Mesothelial cell of epicardium (in vitro differentiated cells): ENCODE results near the gene ST8SIA4. TPM values are rescaled to one million over a fixed set of nuclear protein-coding genes. Genes with fewer than 3 reads are reported as not detected.
"Not testable (repeated sequence)": the region's sequence is repeated elsewhere in the genome, so short reads cannot be mapped to it uniquely, and the experiment has no call there.

ENCODE experiments used
- DNase-seq, 2 experiments: peaks; one replicate each; pipeline ENCODE4 v3.0.0; 2021; ENCODE audit warnings: low spot score in 2 of 2; ENCODE audit not compliant: unreplicated experiment in 2 of 2
- H3K27ac Mint-ChIP-seq: 2 replicates; pipeline ENCODE4 v1.8.0; 2021; ENCODE audit warnings: mixed read lengths
- H3K27me3 Mint-ChIP-seq: 2 replicates; pipeline ENCODE4 v1.8.0; 2021; ENCODE audit warnings: low read depth, mixed read lengths
- H3K36me3 Mint-ChIP-seq: 2 replicates; pipeline ENCODE4 v1.8.0; 2021; ENCODE audit warnings: mixed read lengths
- H3K4me1 Mint-ChIP-seq: 2 replicates; pipeline ENCODE4 v1.8.0; 2021; ENCODE audit warnings: mixed read lengths
- H3K4me3 Mint-ChIP-seq: 2 replicates; pipeline ENCODE4 v1.8.0; 2021; ENCODE audit warnings: mild to moderate bottlenecking, moderate library complexity, mixed read lengths
- H3K9me3 Mint-ChIP-seq: 2 replicates; pipeline ENCODE4 v1.8.0; 2021; ENCODE audit warnings: mixed read lengths
- CTCF ChIP-seq: fragments of 200-600 bp; sonication (generic); IDR thresholded peaks from one replicate; pipeline ENCODE4 v1.5.0; 2021; ENCODE audit warnings: antibody characterized with exemption; ENCODE audit not compliant: unreplicated experiment
- total RNA-seq: library from RNA; stranded (reverse); gene quantifications from 3 replicates; pipeline ENCODE4 v1.2.1, GENCODE V29; 2021

Gene ST8SIA4
- total RNA-seq, 1 donor from 2014 or later, result 9.6 TPM

GRCh38 chr5:100788417-100788816 lies 114.7 kb downstream of the ST8SIA4 start:
- peaks cover 13% of the 10 kb centered on the region for H3K9me3 Mint-ChIP-seq
- H3K4me1 Mint-ChIP-seq, result peaks cover 23% of the 10 kb centered on the region
- H3K27me3 Mint-ChIP-seq, result no peaks in the 10 kb centered on the region
- H3K4me3 Mint-ChIP-seq, result no peak overlapping the region
- H3K27ac Mint-ChIP-seq, result no peak overlapping the region
- TF ChIP-seq CTCF, result no peak
- no peak for DNase-seq
- H3K36me3 Mint-ChIP-seq, result no peaks in the 10 kb centered on the region

- H3K27ac Mint-ChIP-seq, result no peak overlapping the region
- no peak overlapping the region for H3K4me3 Mint-ChIP-seq
- no peaks in the 10 kb centered on the region for H3K27me3 Mint-ChIP-seq
- no peak for DNase-seq
- peaks cover 23% of the 10 kb centered on the region for H3K4me1 Mint-ChIP-seq
- no peaks in the 10 kb centered on the region for H3K36me3 Mint-ChIP-seq
- peaks cover 13% of the 10 kb centered on the region for H3K9me3 Mint-ChIP-seq
- TF ChIP-seq CTCF, result no peak
These were observed 115.4 kb downstream of the ST8SIA4 start for GRCh38 chr5:100787648-100788047.

GRCh38 chr5:100785536-100785935 lies 117.5 kb downstream of the ST8SIA4 start:
- not testable (repeated sequence) for H3K27me3 Mint-ChIP-seq, H3K36me3 Mint-ChIP-seq, H3K27ac Mint-ChIP-seq, H3K4me3 Mint-ChIP-seq, DNase-seq
- peaks cover 13% of the 10 kb centered on the region for H3K4me1 Mint-ChIP-seq
- peaks cover 13% of the 10 kb centered on the region for H3K9me3 Mint-ChIP-seq

GRCh38 chr5:100780376-100780870 lies 122.7 kb downstream of the ST8SIA4 start:
- peaks cover 10% of the 10 kb centered on the region for H3K4me1 Mint-ChIP-seq
- TF ChIP-seq CTCF, result no peak
- H3K27ac Mint-ChIP-seq, result no peak overlapping the region
- H3K27me3 Mint-ChIP-seq, result no peaks in the 10 kb centered on the region
- no peaks in the 10 kb centered on the region for H3K36me3 Mint-ChIP-seq
- peaks cover 8% of the 10 kb centered on the region for H3K9me3 Mint-ChIP-seq
- no peak overlapping the region for H3K4me3 Mint-ChIP-seq
- DNase-seq, result no peak

GRCh38 chr5:100779669-100780375 lies 123.3 kb downstream of the ST8SIA4 start:
- TF ChIP-seq CTCF, result no peak
- no peak for DNase-seq
- peaks cover 6% of the 10 kb centered on the region for H3K9me3 Mint-ChIP-seq
- no peak overlapping the region for H3K27ac Mint-ChIP-seq
- peaks cover 10% of the 10 kb centered on the region for H3K4me1 Mint-ChIP-seq
- no peaks in the 10 kb centered on the region for H3K36me3 Mint-ChIP-seq
- H3K4me3 Mint-ChIP-seq, result no peak overlapping the region
- H3K27me3 Mint-ChIP-seq, result no peaks in the 10 kb centered on the region

GRCh38 chr5:100777680-100778300 lies 125.3 kb downstream of the ST8SIA4 start:
- no peaks in the 10 kb centered on the region for H3K27me3 Mint-ChIP-seq
- DNase-seq, result no peak
- peaks cover 14% of the 10 kb centered on the region for H3K4me1 Mint-ChIP-seq
- no peak for TF ChIP-seq CTCF
- H3K27ac Mint-ChIP-seq, result peak overlapping the region; percentile 82
- H3K36me3 Mint-ChIP-seq, result no peaks in the 10 kb centered on the region
- no peak overlapping the region for H3K4me3 Mint-ChIP-seq
- peaks cover 4% of the 10 kb centered on the region for H3K9me3 Mint-ChIP-seq
